Coronary artery (tissue), 2 donors: ENCODE results near the gene ADNP2.

Experiments
- DNase-seq: peaks from one replicate; pipeline ENCODE4 v3.0.0-alpha.2; 2017; ENCODE audit warnings: low spot score
- H3K27ac ChIP-seq, 2 donors: fragments of 200-600 bp; sonication (generic); one replicate each; pipeline ENCODE4 v1.5.1; 2016 to 2019
- H3K4me3 ChIP-seq: fragments of 200-600 bp; sonication (generic); 2 replicates; pipeline ENCODE4 v1.5.1; 2016; ENCODE audit warnings: mild to moderate bottlenecking, moderate library complexity
- TF ChIP-seq, protein P1 (sequence below): fragments of 200-600 bp; sonication (generic); IDR thresholded peaks from one replicate; pipeline ENCODE4 v1.5.1; 2019; ENCODE audit warnings: antibody characterized with exemption

ADNP2 gene

DNA sequence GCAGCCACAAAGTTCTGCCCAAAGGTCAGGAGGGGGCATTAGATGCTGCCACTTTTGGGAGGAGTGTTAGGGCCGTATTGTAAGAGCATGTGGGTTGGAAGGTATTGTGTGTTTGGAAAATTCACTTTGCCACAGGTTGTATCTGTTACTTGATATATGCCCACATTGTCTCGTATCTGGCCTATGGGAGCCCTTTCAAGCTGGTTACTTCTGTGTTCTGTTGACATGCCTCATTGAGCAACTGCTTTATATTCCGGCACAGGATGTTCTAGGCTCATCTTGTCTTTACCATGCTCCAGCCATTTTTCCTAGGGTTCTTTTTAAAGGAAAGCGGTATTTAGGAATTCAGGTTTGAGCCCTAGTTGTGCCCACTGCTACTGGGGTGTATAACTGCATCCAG, 6.0 kb downstream of the ADNP2 start:
- Histone ChIP-seq H3K27ac (no peak overlapping the region), H3K4me3 (no peak overlapping the region)
- no peak for DNase-seq
- TF ChIP-seq, protein P1, sequence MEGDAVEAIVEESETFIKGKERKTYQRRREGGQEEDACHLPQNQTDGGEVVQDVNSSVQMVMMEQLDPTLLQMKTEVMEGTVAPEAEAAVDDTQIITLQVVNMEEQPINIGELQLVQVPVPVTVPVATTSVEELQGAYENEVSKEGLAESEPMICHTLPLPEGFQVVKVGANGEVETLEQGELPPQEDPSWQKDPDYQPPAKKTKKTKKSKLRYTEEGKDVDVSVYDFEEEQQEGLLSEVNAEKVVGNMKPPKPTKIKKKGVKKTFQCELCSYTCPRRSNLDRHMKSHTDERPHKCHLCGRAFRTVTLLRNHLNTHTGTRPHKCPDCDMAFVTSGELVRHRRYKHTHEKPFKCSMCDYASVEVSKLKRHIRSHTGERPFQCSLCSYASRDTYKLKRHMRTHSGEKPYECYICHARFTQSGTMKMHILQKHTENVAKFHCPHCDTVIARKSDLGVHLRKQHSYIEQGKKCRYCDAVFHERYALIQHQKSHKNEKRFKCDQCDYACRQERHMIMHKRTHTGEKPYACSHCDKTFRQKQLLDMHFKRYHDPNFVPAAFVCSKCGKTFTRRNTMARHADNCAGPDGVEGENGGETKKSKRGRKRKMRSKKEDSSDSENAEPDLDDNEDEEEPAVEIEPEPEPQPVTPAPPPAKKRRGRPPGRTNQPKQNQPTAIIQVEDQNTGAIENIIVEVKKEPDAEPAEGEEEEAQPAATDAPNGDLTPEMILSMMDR, result no peak

DNA sequence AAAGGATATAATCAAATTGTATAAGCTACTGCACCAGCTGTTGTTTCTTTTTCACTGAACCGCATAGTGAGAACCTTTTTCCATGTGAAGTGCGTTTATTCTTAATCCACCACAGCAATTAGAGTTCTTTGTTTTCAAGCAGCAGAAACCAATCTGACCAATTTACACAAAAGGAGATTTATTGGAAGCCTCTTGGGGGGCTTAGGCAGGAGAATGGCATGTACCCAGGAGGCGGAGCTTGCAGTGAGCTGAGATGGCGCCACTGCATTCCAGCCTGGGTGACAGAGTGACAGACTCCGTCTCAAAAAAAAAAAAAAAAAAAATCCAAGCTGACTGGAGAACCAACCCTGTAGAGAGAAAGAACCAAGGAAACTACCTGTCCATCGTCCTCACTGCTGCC, 10.0 kb downstream of the ADNP2 start:
- no peak for DNase-seq
- H3K4me3 ChIP-seq, result no peak overlapping the region
- TF ChIP-seq, protein P1, result no peak
- H3K27ac ChIP-seq, result no peak overlapping the region

DNA sequence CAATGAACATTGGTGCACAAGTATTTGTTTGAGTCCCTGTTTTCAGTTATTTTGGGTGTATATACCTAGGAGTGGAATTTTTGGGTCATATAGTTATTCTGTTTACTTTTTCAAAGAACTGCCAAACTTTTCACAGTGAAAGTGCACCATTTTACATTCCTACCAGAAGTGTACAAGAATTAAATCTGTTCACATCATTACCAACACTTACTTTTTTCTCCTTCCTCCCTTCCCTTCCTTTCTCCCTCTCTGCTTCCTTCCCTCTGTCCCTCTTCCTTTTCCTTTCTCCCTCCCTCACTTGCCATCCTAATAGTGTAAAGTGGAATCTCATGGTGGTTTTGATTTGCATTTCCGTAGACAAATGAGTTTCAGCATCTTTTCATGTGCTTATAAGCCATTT, 11.9 kb downstream of the ADNP2 start:
- no peak for DNase-seq
- Histone ChIP-seq H3K27ac (no peak overlapping the region), H3K4me3 (no peak overlapping the region)
- TF ChIP-seq, protein P1, result no peak

DNA sequence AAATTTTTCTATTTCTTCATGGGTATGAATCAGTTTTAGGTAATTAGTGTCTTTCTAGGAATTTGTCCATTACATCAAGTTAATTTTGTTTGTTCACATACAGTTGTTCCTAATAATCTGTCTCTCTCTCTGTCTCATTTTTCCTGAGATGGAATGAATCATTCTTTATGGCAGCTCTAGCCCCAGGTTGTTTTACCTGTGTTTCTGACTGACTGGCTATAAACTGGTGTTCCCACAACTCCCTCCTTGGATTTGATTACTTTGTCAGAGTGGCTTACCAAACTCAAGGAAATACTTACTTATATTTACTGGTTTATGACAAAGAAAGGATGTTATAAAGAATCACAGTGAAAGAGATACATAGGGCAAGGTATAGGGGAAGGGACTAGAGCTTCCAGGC, 15.1 kb downstream of the ADNP2 start:
- Histone ChIP-seq H3K27ac (no peak overlapping the region), H3K4me3 (no peak overlapping the region)
- TF ChIP-seq, protein P1, result no peak
- DNase-seq, result no peak

DNA sequence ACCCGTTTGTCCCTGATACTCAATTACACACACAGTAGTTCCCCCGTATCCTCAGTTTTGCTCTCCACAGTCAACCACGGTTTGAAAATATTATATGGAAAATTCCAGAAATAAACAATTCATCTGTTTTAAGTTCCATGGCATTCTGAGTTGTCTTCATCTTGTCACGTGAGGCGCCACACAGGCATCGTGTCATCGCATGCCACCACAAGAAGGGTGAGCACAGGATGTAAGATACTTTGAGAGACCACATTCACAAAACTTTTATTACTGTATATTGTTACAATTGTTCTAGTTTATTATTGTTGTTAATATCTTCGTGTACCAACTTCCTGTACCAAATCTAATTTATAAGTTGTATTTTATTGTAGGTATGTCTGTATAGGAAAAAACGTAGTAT, 17.7 kb downstream of the ADNP2 start:
- Histone ChIP-seq H3K27ac (no peak overlapping the region), H3K4me3 (no peak overlapping the region)
- TF ChIP-seq, protein P1, result no peak
- no peak for DNase-seq

DNA sequence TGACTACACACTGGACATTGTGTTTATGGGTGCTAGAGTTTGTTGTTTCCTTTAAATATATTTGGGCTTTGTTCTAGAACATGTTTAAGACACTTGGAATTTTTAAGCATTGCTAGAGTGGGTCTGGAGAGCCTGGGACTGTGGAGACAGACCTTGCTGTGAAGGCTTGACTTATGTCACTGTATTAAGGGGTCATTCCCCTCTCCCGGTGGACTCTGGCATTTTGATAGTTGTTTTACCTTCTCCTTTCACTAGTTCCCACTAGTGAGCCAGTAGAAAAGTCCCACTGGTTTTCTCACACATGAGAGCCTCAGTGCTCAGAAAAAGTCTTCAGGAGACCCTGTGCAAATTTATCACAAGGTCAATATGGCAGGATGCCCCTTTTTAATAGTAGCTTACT, 18.6 kb downstream of the ADNP2 start:
- no peak overlapping the region for H3K4me3 ChIP-seq
- no peak for DNase-seq
- TF ChIP-seq, protein P1, result no peak
- no peak overlapping the region for H3K27ac ChIP-seq

DNA sequence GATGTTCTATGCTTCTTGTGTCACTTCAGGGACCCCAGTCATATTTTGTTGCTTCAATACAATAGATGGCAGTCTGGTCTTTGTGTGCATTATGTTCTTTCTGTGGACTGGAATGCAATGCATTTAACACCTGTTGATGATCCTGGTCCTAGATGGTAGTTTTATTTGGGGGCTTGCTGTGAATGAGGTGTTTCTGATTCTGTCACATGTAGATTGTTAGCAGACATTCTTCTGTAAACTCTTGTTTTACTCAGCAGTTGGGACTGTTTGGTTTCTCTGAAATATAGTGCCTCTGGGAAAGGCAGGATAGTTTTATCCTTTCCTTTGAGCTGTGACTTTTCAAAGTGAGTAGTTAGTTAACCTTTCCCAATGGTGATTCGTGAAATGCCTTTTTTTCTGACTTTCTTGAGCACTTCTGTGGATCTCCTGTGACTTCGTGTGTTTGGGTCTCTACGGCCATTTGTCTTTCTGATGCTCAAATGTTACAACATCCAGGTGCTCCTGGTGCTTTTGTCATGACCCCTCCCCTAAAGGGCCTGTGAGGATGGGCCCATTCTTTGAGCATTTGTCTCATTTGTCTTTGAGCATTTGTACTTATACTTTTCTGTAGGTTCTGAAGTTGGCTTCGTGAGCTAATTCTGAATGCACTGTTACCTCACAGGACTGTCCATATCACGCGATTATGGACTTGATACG, 20.8 kb downstream of the ADNP2 start:
- TF ChIP-seq, protein P1, result no peak
- no peak for DNase-seq
- H3K27ac ChIP-seq, result no peak overlapping the region
- H3K4me3 ChIP-seq, result no peak overlapping the region
